ENCODE measurements around the gene NHERF1. TPM values are rescaled to one million over a fixed set of nuclear protein-coding genes. Genes with fewer than 3 reads are reported as not detected.
A peak's percentile ranks its signal among the peaks of the same experiment; 100 is the strongest.

The NHERF1 gene
- total and polyA plus RNA-seq, 2 of the 13 experiments (the other 11 are each of a cell fraction or from before 2014, with no cell fraction given): 169 to 269 TPM

GRCh38 chr17:74738051-74738996, 10.1 kb upstream of the NHERF1 start (continued):
- TF ChIP-seq ZNF280D (CRISPR knock-in tag; IDR thresholded peaks at IDR 0.05) (no peak), ZFP91 (CRISPR knock-in tag; IDR thresholded peaks at IDR 0.05; ENCODE audit: borderline replicate concordance) (no peak; the same call in 1 of the 2 replicates), ATM (IDR thresholded peaks at IDR 0.05; ENCODE audit: borderline replicate concordance) (no peak), SYNCRIP (IDR thresholded peaks at IDR 0.05; ENCODE audit: insufficient read depth, low read depth, low read length) (no peak), ZNF768 (CRISPR knock-in tag; IDR thresholded peaks at IDR 0.05) (peak; percentile 4; the same call in 1 of the 2 replicates), ZNF121 (CRISPR knock-in tag; IDR thresholded peaks at IDR 0.05) (no peak), PATZ1 (CRISPR knock-in tag; IDR thresholded peaks at IDR 0.05) (peak; percentile 92), SRF (IDR thresholded peaks at IDR 0.05; ENCODE audit: low read depth, low read length) (no peak), EEA1 (CRISPR knock-in tag; IDR thresholded peaks at IDR 0.05; ENCODE audit: borderline replicate concordance) (no peak), ZNF235 (CRISPR knock-in tag; IDR thresholded peaks at IDR 0.05; ENCODE audit: borderline replicate concordance) (no peak), ZFY (CRISPR knock-in tag; IDR thresholded peaks at IDR 0.05) (no peak), CREBL2 (CRISPR knock-in tag; IDR thresholded peaks at IDR 0.05; ENCODE audit: borderline replicate concordance) (no peak), ZNF530 (CRISPR knock-in tag; IDR thresholded peaks at IDR 0.05; ENCODE audit: low read depth) (no peak), ZNF253 (CRISPR knock-in tag; IDR thresholded peaks at IDR 0.05; ENCODE audit: borderline replicate concordance) (no peak), ZNF670 (CRISPR knock-in tag; IDR thresholded peaks at IDR 0.05; ENCODE audit: borderline replicate concordance) (no peak), ZIK1 (CRISPR knock-in tag; IDR thresholded peaks at IDR 0.05; ENCODE audit: borderline replicate concordance, low read depth) (0 out of 2 replicates have a peak, but pooled peaks have one; percentile 10), HMG20A (CRISPR knock-in tag; IDR thresholded peaks at IDR 0.05; ENCODE audit: borderline replicate concordance) (peak; percentile 76), AKAP8 (CRISPR knock-in tag; IDR thresholded peaks at IDR 0.05) (0 out of 2 replicates have a peak, but pooled peaks have one; percentile 37), TSC22D2 (CRISPR knock-in tag; IDR thresholded peaks at IDR 0.05; ENCODE audit: borderline replicate concordance) (no peak), ZFYVE20 (CRISPR knock-in tag; IDR thresholded peaks at IDR 0.05; ENCODE audit: borderline replicate concordance, low read depth) (no peak), RBM39 (IDR thresholded peaks at IDR 0.05; ENCODE audit: low read depth, low read length, poor library complexity, severe bottlenecking) (no peak)
